Esophagus muscularis mucosa (tissue), 4 donors: ENCODE data around the gene MAX. TPM values are rescaled to one million over a fixed set of nuclear protein-coding genes. Genes with fewer than 3 reads are reported as not detected.
A peak's percentile ranks its signal among the peaks of the same experiment; 100 is the strongest.

Experiments
- DNase-seq: peaks from one replicate; pipeline ENCODE4 v3.0.0-alpha.2; 2017; ENCODE audit errors: extremely low spot score
- H3K27ac ChIP-seq, 4 donors: fragments of 200-600 bp; sonication (generic); replicated peaks in 1 of 4; 1 replicate in 3 of 4; 2 replicates in 1 of 4; pipeline ENCODE4 v1.5.1; 2016 to 2019; ENCODE audit warnings: mild to moderate bottlenecking in 1 of 4
- H3K27me3 ChIP-seq, 4 donors: fragments of 200-600 bp; sonication (generic); one replicate each; pipeline versions ENCODE4 v1.5.1 to v1.6.0; 2016 to 2019
- H3K36me3 ChIP-seq, 4 donors: fragments of 200-600 bp; sonication (generic); one replicate each; pipeline ENCODE4 v1.5.1; 2016 to 2019
- H3K4me1 ChIP-seq, 4 donors: fragments of 200-600 bp; sonication (generic); one replicate each; pipeline ENCODE4 v1.5.1; 2016 to 2019
- H3K4me3 ChIP-seq, 4 donors: fragments of 200-600 bp; sonication (generic); 1 replicate in 2 of 4; 2 replicates in 2 of 4; pipeline ENCODE4 v1.5.1; 2016 to 2019; ENCODE audit warnings: mild to moderate bottlenecking in 4 of 4, moderate library complexity in 1 of 4
- H3K9me3 ChIP-seq, 4 donors: fragments of 200-600 bp; sonication (generic); 1 replicate in 3 of 4; 2 replicates in 1 of 4; pipeline ENCODE4 v1.5.1; 2016 to 2019
- CTCF ChIP-seq, 3 experiments: fragments of 200-600 bp in 2 of 3; fragments of 450-650 bp in 1 of 3; sonication (generic) in 2 of 3; IDR thresholded peaks; one replicate each; pipeline ENCODE4 v1.5.1; 2017 to 2019; ENCODE audit warnings: antibody characterized with exemption in 3 of 3, mild to moderate bottlenecking in 2 of 3, moderate library complexity in 1 of 3
- EP300 ChIP-seq: sonication (generic); formaldehyde crosslinking; IDR thresholded peaks from one replicate; pipeline ENCODE4 v1.6.1; 2017; ENCODE audit warnings: antibody characterized with exemption
- POLR2A ChIP-seq: fragments of 450-650 bp; IDR thresholded peaks from one replicate; pipeline ENCODE4 v1.6.1; 2017; ENCODE audit warnings: antibody characterized with exemption, moderate library complexity, mild to moderate bottlenecking, low read depth
- POLR2AphosphoS5 ChIP-seq, 2 donors: sonication (generic); formaldehyde crosslinking; IDR thresholded peaks; one replicate each; pipeline ENCODE4 v1.6.1; 2017; ENCODE audit warnings: antibody characterized with exemption in 2 of 2
- WGBS: methylation state at CpG from one replicate; pipeline ENCODE4 v1.1.5; 2018; 5-methylcytosine and 5-hydroxymethylcytosine counted together
- intact Hi-C: fragments of 100-400 bp; cut with DNase I; formaldehyde crosslinking; loops from one replicate; pipeline ENCODE4 v1.15.1; 2023
- total RNA-seq, 4 donors: library from RNA; depleted of rRNA; stranded (reverse); fragments of >200 nt; gene quantifications; one replicate each; pipeline versions ENCODE4 v1.1.0 to v1.2.1, GENCODE V29; 2016

MAX gene
- total RNA-seq, 4 donors from 2014 or later: 69.3 to 88.0 (median 77.4) TPM

DNA sequence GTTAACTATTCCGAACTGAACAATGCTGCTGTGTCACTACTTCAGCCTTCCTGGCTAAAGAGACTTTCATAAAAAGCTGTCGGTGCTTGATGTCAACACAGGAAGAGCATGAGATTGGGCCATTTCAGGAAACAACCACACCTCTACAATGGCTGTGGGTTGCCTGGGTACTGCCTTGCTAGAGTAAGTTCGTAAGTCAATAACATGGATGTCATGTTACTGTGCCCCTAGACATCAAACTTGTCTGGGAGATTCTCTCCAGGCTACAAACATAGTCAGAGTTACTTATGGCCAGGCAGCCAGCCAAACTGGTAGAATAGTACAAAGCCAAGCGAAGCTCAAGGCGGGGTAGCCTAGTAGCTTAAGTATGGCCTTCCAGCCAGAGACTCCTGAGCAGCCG is 23.1 kb downstream of the MAX start:
- no peak for TF ChIP-seq POLR2AphosphoS5 (IDR thresholded peaks at IDR 0.05)
- no peak for TF ChIP-seq POLR2A
- TF ChIP-seq CTCF (IDR thresholded peaks at IDR 0.05): no peak
- no peak for TF ChIP-seq EP300
- Histone ChIP-seq H3K36me3 (peaks cover 33 to 61% (median 50%) of the 10 kb centered on the region in 4 donors), H3K4me1 (peaks cover 55 to 81% (median 67%) of the 10 kb centered on the region in 4 donors), H3K27ac (peak overlapping the region; percentile 49 to 75 (median 62)), H3K9me3 (no peaks in the 10 kb centered on the region), H3K4me3 (no peak overlapping the region), H3K27me3 (no peaks in the 10 kb centered on the region)
- intact Hi-C loops: no loop called here
- 76% methylated on average over 6 of the region's 6 CpGs for WGBS
- no peak for DNase-seq

GRCh38 chr14:65077318-65077717 is 25.0 kb downstream of the MAX start:
- H3K9me3 ChIP-seq: no peaks in the 10 kb centered on the region
- H3K27ac ChIP-seq: no peak overlapping the region
- H3K4me1 ChIP-seq: peaks cover 55 to 79% (median 65%) of the 10 kb centered on the region in 4 donors
- peaks cover 30 to 63% (median 51%) of the 10 kb centered on the region in 4 donors for H3K36me3 ChIP-seq
- DNase-seq: no peak
- no peak overlapping the region for H3K4me3 ChIP-seq
- TF ChIP-seq CTCF (IDR thresholded peaks at IDR 0.05) (no peak), EP300 (no peak), POLR2A (no peak), POLR2AphosphoS5 (IDR thresholded peaks at IDR 0.05) (no peak)
- no peaks in the 10 kb centered on the region for H3K27me3 ChIP-seq
- WGBS: 92% methylated on average over 2 of the region's 2 CpGs
- intact Hi-C loops: no loop called here

- no peak for TF ChIP-seq POLR2AphosphoS5 (IDR thresholded peaks at IDR 0.05)
- TF ChIP-seq POLR2A: no peak
- TF ChIP-seq CTCF (IDR thresholded peaks at IDR 0.05): no peak
- TF ChIP-seq EP300: no peak
- H3K9me3 ChIP-seq: no peaks in the 10 kb centered on the region
- intact Hi-C loops: no loop called here
- H3K4me3 ChIP-seq: no peak overlapping the region
- H3K27me3 ChIP-seq: no peaks in the 10 kb centered on the region
- H3K4me1 ChIP-seq: peaks cover 59 to 79% (median 63%) of the 10 kb centered on the region in 4 donors
- DNase-seq: no peak
- WGBS: 88% methylated on average over 17 of the region's 17 CpGs
- peaks cover 30 to 66% (median 51%) of the 10 kb centered on the region in 4 donors for H3K36me3 ChIP-seq
- H3K27ac ChIP-seq: no peak overlapping the region
Observed at GRCh38 chr14:65075628-65076325, 26.5 kb downstream of the MAX start.

DNA sequence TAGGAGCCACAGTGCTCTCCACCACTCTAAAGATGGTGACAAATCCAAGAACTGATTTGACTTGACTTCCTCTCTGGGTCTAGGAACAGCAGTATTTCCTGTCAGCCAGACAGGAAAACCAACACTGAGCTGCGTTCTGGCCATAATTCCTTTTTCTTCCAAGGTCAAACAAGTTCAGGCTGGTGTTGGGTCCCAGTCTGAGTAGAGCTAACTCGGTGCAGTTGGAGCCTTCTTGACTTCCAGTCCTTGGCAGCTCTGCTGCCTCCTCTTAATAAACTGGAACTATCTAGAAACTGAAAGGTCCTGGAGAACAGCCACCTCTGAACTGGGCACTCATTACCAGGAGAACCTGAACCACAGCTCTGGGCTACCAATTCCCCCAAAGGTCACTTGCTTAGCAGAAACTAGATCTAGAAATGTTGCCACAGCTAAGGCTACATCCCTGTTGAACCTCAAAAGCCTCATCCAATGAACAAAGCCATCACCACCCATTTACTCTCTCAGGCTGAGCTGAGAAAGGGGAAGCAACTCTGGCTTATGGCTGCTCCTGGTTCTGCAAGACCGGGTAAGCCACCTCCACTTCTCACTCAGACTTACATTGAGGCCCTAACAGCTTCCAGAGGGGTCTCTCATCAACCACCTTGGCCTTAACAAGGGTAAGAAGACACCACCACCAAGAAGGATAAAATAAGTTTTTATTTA is 27.7 kb downstream of the MAX start:
- Histone ChIP-seq H3K27ac (peak overlapping the region in 1 of 4 donors; percentile 9), H3K9me3 (no peaks in the 10 kb centered on the region), H3K27me3 (no peaks in the 10 kb centered on the region), H3K4me3 (no peak overlapping the region), H3K4me1 (peaks cover 56 to 76% (median 58%) of the 10 kb centered on the region in 4 donors), H3K36me3 (peaks cover 30 to 71% (median 57%) of the 10 kb centered on the region in 4 donors)
- intact Hi-C loops: no loop called here
- 70% methylated on average over 3 of the region's 3 CpGs for WGBS
- TF ChIP-seq POLR2A (no peak), CTCF (IDR thresholded peaks at IDR 0.05) (no peak), EP300 (no peak), POLR2AphosphoS5 (IDR thresholded peaks at IDR 0.05) (no peak)
- DNase-seq: no peak
